BJ (cell line): Measurements from ENCODE around the gene NFIA. TPM values are rescaled to one million over a fixed set of nuclear protein-coding genes. Genes with fewer than 3 reads are reported as not detected.

Source experiments
- CTCF ChIA-PET: fragments of 350-600 bp; formaldehyde crosslinking; extraction: SDS; loops from one replicate; lab custom pipeline; 2021; ENCODE audit warnings: antibody characterized with exemption, inconsistent platforms; lab: Yijun Ruan, JAX
- POLR2A ChIA-PET: fragments of 300-600 bp; sonication (Branson Sonifier 250); formaldehyde crosslinking; extraction: SDS; loops from one replicate; lab custom pipeline; 2021; ENCODE audit warnings: antibody characterized with exemption; lab: Charles Lee
- DNase-seq: peaks from one replicate; pipeline ENCODE4 v3.0.0-alpha.2; 2011; ENCODE audit warnings: low read depth
- H3K27me3 ChIP-seq: 2 replicates; pipeline ENCODE4 v1.6.0; 2011; ENCODE audit warnings: low read length; ENCODE audit not compliant: control insufficient read depth, insufficient read depth
- H3K36me3 ChIP-seq: 2 replicates; pipeline ENCODE4 v1.5.1; 2011; ENCODE audit warnings: low read length; ENCODE audit not compliant: control insufficient read depth, insufficient read depth
- H3K4me3 ChIP-seq: 2 replicates; pipeline ENCODE4 v1.5.1; 2011; ENCODE audit warnings: low read depth, mild to moderate bottlenecking, control low read depth, low read length
- CTCF ChIP-seq: IDR thresholded peaks from 2 replicates; pipeline ENCODE4 v1.5.1; 2011; ENCODE audit warnings: low read depth, mild to moderate bottlenecking, control low read depth, inconsistent platforms, low read length, moderate library complexity; ENCODE audit not compliant: insufficient read depth
- polyA plus RNA-seq: library from polyadenylated mRNA; depleted of rRNA; stranded (reverse); fragments of >200 nt; gene quantifications from 2 replicates; pipeline ENCODE4 v1.2.3, GENCODE V29; 2011

The NFIA gene
- polyA plus RNA-seq, 1 experiment = 4.5 TPM

DNA sequence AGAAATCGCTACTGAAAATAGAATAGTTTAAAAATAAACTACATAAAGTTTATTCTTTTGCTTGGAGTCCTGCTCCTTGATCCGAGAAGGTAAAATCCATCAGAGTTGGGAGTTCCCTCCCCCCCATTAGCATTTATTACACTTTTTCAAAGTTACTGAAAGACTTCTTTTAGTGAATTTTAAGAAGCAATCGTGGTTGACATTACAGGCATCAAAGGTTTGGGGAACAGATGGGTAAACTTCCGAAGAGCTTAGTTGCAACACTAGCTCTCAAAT lies 31.0 kb upstream of the NFIA start:
- no peak for DNase-seq
- ChIA-PET CTCF (interaction anchor here (0.5 to 3.8 kb wide), 13 partner anchors 8 to 1080 kb away, joined by 3 to 34 read pairs (median 4); no protein-coding TSS in a partner anchor), POLR2A (no interaction called here)
- peaks cover 4% of the 10 kb centered on the region for H3K27me3 ChIP-seq
- TF ChIP-seq CTCF = no peak
- no peak overlapping the region for H3K4me3 ChIP-seq
- no peaks in the 10 kb centered on the region for H3K36me3 ChIP-seq

GRCh38 chr1:61051719-61052394 lies 30.5 kb upstream of the NFIA start:
- TF ChIP-seq CTCF = no peak
- H3K36me3 ChIP-seq = no peaks in the 10 kb centered on the region
- H3K27me3 ChIP-seq = peaks cover 4% of the 10 kb centered on the region
- DNase-seq = no peak
- ChIA-PET CTCF (interaction anchor here (0.5 to 3.8 kb wide), 11 partner anchors 9 to 1081 kb away, joined by 3 to 34 read pairs (median 5); no protein-coding TSS in a partner anchor), POLR2A (no interaction called here)
- H3K4me3 ChIP-seq = no peak overlapping the region

- ChIA-PET CTCF (interaction anchor here (1.5 kb wide), 1 partner anchor 29 kb away, joined by 5 read pairs; no protein-coding TSS in a partner anchor), POLR2A (no interaction called here)
- Histone ChIP-seq H3K36me3 (no peaks in the 10 kb centered on the region), H3K4me3 (no peak overlapping the region), H3K27me3 (peaks cover 4% of the 10 kb centered on the region)
- DNase-seq = no peak
- TF ChIP-seq CTCF = no peak
These were observed 29.8 kb upstream of the NFIA start for GRCh38 chr1:61052395-61053225.

DNA sequence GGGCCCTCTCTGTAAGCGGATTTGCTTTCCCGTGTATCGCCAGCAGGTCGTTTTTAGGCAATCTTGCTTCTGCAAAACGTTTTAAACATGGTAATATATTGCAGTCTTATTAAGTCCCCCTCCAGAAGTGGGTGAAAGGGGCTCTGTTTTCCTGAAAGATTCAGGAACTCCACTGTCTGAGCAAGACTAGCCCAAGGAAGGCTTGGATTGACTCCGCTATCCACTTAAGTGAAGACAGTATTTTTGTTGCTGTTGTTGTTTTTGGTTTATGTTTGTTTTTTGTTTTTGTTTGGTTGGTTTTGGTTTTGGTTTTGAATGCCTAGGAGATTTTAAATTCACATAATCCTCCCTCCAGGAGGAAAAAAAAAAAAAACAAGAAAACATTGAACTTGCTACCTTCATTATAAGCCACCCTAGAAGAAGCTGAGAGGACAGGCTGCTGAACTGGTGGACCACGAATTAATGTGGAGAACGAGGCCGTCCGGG lies 29.1 kb upstream of the NFIA start:
- POLR2A ChIA-PET = no interaction called here
- DNase-seq = no peak
- no peaks in the 10 kb centered on the region for H3K36me3 ChIP-seq
- H3K4me3 ChIP-seq = no peak overlapping the region
- no peak for TF ChIP-seq CTCF
- H3K27me3 ChIP-seq = peaks cover 4% of the 10 kb centered on the region
- CTCF ChIA-PET = no interaction called here
